SH-SY5Y (cell line): ENCODE results near the gene THSD4.

Experiments
- GATA2 ChIP-seq: IDR thresholded peaks from 2 replicates; pipeline ENCODE4 v1.6.1; 2011; ENCODE audit warnings: mild to moderate bottlenecking, low read depth, low read length
- GATA3 ChIP-seq: IDR thresholded peaks from 2 replicates; pipeline ENCODE4 v1.6.1; 2011; ENCODE audit warnings: low read depth, mild to moderate bottlenecking, low read length, moderate library complexity

- TF ChIP-seq GATA3, result no peak
- TF ChIP-seq GATA2, result no peak
Measured at GRCh38 chr15:71338265-71338664, 223.0 kb downstream of the THSD4 start.
